Fibroblast of skin of right biceps (primary cell): Measurements from ENCODE around the gene TMEM132A.

Experiments
- DNase-seq: peaks from one replicate; pipeline ENCODE4 v3.0.0-alpha.2; 2013

Gene TMEM132A

GRCh38 chr11:60924110-60924905, at the start of gene TMEM132A:
Gene TMEM132A, plus strand, starts transcription at chr11:60924460. Its CDS starts 174 bp downstream, at chr11:60924634.
- DNase-seq, result peak; percentile 73

DNA sequence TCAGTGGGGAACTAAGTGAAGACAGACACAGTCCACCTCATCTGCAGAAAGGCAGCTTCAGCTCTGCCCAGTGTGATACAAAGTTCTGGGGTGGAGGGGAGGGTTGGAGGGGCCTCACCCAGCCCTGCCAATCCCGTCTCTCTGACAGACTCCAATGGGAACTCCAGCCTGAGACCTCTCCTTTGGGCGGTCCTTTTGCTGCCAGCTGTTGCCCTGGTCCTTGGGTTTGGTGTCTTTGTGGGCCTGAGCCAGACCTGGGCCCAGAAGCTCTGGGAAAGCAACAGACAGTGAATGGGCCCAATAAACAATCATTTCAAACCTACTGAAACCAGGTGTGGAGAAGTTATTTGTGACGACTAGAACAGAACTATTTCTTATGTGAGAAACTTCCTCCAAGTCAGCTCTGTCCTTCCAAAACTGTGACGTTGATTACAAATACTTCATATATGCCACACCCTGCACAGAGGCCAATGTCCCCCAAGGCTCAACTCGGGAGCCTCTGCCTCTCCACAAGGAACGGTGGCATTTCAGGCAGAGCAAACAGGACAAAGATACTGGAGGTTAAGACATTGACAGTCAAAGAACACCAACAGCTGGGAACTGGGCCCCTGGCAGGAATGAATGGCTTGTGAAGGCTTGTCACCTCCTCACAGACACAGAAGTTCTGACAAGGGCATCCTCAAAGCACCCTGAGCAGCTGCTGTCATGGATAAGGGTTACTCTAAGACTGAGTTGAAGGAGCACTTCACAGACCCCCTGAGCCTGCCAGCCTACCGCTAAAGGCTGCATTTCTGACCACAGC, 48.7 kb upstream of the TMEM132A start:
- no peak for DNase-seq

- DNase-seq, result no peak
Measured at GRCh38 chr11:60876168-60876485, 48.1 kb upstream of the TMEM132A start.

- no peak for DNase-seq
Measured at GRCh38 chr11:60878245-60879101, 45.8 kb upstream of the TMEM132A start.

DNA sequence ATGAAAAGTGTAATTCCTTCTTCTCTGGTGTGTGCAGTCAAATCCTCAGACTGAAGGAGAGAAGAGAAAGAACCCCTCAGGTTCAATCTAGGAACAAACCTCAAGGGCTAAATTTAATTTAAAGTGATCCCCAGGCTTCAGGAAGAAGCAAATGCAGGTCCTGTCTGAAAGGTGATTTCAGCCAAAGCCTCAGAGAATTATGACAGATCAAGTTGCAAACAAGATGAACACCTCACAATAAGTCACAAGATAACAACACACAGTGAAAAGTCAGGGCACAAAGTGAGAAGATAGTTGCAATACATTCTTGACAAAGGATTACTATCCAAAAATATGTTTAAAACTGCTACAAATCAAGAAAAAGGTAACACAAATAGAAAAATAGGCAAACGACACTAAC, 45.2 kb upstream of the TMEM132A start:
- no peak for DNase-seq

GRCh38 chr11:60879971-60880588, 44.2 kb upstream of the TMEM132A start:
- DNase-seq, result no peak

DNA sequence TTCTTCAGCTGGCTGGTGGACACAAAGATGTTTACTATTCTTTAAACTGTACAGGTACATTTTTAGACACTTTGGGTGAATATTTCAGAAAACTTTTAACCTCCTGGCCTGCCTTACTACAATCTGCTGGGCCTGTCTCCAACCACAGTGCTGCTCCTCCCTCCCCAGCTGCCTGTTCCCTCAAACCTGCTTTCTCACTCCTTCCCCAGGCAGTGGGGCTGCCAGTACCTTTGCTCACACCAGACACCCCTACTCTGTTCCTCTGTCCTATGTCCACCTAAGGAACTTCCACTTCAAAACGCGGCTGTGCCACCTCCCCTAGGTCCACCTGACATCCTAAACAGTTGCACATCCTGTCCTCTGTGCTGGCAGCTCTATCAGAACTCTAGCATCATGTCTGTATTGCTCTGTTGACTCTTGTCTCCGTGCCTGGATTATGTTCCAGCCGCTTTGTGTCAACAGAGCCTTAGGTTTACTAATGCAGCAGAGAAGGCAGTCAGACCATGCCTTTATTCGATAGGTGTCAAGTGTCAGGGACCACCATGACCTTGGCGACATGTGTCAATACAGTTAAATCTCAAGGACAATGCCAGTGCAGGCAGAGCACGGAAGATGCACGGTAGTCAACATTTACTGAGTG, 43.5 kb upstream of the TMEM132A start:
- no peak for DNase-seq

- DNase-seq, result peak; percentile 35
Measured at GRCh38 chr11:60887556-60887955, 36.7 kb upstream of the TMEM132A start.

- DNase-seq, result no peak
Measured at GRCh38 chr11:60889869-60890311, 34.4 kb upstream of the TMEM132A start.

DNA sequence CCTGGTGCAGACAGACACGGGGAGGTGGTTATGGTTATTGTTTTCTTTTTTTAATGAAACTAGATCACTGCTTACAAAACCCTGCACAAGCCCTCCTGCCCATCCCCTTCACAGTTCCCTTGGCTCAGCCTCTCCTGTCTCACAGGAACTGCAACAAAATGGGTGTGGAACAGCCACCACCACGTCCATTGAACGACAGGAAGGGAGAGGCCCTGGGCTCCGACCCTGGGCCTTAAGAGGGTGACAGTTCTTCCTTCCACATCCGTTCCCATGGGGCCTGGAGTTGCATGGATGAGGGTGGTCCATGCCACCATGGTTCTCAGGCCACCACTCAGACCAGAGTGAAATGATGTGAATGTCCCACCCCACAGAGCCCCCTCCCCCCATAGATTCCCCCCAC, 33.6 kb upstream of the TMEM132A start:
- DNase-seq, result no peak

- DNase-seq, result no peak
Measured at GRCh38 chr11:60891103-60891741, 33.0 kb upstream of the TMEM132A start.

GRCh38 chr11:60895687-60896086, 28.6 kb upstream of the TMEM132A start:
- no peak for DNase-seq

DNA sequence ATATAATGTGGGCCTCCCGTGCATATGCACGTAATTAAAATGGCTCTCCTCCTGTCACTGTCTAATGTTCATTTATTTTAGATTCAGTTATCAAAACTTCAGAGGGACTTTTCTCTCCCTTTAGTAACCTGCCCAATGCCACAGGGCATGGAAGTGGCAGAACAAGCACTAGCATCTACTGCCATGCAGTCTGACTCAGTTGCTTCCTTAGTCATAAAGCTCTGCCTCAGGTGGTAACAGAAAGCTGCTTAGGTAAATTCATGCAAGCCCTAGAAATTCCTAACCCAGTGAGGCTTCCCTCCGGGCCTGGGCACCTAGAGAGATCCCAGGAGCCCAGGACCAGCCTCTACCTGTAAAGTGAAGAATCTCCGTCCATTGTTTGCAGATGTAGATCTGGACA, 26.8 kb upstream of the TMEM132A start:
- DNase-seq, result no peak

- peak; percentile 61 for DNase-seq
Measured at GRCh38 chr11:60899046-60899936, 25.0 kb upstream of the TMEM132A start.

DNA sequence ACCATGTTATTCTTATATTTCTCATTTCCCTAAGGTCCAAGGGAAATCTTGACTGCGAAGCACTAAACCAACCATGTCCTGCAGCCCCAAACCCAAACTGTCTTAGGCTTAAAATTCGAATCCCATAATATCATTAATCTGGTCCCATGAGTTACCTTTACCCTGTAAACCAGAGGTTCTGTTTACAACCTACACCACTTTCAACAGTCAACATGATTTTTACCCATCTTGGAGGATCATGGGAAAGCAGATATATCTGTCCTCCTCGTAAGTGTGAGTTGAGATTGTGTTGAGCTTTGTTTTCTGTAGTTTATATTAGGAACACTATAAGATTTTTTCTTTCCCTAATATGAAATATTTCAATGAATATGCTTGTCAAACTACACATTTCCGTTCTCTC, 24.3 kb upstream of the TMEM132A start:
- no peak for DNase-seq

DNA sequence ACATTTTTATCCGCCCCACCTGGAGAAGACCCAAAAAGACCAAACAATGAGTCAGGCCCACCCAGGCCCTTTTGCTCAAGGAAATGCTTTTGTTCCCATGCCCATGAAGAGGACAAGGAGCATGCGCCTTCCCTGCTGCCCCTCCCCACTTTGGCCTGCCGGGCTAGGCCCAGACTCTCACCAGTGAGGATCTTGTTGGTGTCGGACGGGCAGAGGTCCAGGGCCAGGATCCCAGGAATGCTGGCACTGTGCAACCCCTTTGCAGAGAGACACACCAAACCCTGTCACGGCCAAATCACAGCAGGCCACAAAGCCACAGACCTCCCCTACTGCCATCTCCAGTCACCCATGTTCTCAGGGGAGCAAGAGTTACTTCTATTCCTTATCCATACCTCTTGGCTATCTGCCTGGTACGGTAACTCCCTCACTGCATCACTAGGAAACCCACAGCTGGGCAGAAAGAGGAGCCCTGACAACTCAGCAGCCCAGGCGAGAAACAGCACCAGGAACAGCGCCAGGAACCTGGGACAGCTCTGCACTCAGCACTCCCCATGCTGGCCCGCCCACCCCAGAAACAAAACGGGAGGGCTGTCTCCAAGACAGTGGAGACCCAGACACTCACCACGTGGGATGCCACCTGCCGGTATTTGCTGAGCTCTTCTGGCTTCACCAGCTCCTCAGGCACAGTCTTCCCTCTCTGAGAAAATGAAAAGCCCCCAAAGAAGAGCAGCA, 23.4 kb upstream of the TMEM132A start:
- no peak for DNase-seq

DNA sequence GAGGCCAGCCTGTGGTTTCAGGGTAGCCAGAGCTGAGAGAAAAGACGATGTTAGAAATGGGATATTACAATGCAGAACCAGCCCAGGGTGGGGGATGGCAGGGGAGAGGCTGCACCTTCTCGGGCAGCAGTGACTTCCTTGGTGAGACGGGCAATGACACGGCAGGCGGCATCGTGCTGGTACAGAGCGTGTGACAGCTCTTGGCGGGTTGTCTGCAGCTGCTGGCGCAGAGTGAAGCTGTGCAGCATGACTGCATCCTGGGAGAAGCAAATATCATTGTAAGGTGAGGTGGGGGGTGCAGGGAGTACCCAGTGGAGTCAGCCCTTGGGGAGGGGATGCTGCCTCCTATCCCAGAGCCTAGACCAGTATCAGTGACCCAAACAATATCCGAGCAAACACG, 21.6 kb upstream of the TMEM132A start:
- no peak for DNase-seq

DNA sequence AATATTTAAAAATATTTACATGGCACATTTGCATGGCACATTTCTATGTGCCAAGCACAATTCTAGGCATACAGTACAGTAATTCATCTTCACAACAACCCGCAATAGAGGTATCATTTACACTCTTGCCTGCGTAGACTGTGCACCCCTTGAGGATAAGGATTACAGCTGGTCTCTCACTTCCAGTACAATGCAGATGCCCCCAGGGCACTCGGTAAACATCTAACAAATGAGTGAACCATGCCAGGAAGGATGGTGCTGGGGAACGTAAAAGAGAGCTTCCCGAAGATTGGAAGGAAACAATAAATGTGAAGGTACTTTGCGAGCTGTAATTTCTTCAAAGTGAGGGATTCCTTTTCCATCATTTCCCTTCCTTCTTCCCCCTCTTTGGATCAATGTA, 19.2 kb upstream of the TMEM132A start:
- DNase-seq, result no peak

- peak; percentile 65 for DNase-seq
Measured at GRCh38 chr11:60905551-60906113, 18.6 kb upstream of the TMEM132A start.
